Stimulated activated CD8-positive, alpha-beta memory T cell treated with anti-CD3 and anti-CD28 coated beads, Interleukin-15, amount 100 ng/mL, for 4 hours (primary cell): ENCODE results near the gene PRODH.
"Not testable (repeated sequence)": the region's sequence is repeated elsewhere in the genome, so short reads cannot be mapped to it uniquely, and the experiment has no call there.

Experiments used
- DNase-seq, 2 donors: peaks; one replicate each; pipeline ENCODE4 v3.0.0-alpha.2; 2020; ENCODE audit warnings: low read depth in 2 of 2

Gene PRODH

GRCh38 chr22:18935889-18936529 lies at the start of gene PRODH:
TSS of gene PRODH (minus strand) at chr22:18936293. CDS start at chr22:18936287, 6 bp downstream.
- DNase-seq, result no peak

GRCh38 chr22:18985780-18986179 lies 49.7 kb upstream of the PRODH start:
- DNase-seq, result no peak

GRCh38 chr22:18984564-18984963 lies 48.5 kb upstream of the PRODH start:
- DNase-seq, result no peak

GRCh38 chr22:18983120-18983651 lies 47.1 kb upstream of the PRODH start:
- DNase-seq, result no peak

DNA sequence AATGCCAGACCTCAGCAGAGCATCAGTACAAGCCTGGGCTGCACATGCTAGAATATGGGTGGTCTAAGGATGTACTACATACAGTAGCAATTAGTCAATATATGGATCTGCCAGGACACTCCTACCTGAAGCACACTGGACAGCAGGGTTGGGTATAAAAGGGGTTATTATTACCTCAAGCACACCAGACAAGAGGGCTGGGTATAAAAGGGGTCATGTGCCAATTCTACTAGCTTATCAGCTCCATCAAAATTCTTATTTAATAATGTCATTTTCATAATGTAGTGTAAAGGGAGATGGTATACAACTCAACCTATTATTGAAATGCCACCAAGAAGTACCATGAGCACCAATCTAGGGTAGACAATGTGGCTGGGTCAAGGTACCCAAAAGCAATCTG lies 44.7 kb upstream of the PRODH start:
- DNase-seq, result no peak

DNA sequence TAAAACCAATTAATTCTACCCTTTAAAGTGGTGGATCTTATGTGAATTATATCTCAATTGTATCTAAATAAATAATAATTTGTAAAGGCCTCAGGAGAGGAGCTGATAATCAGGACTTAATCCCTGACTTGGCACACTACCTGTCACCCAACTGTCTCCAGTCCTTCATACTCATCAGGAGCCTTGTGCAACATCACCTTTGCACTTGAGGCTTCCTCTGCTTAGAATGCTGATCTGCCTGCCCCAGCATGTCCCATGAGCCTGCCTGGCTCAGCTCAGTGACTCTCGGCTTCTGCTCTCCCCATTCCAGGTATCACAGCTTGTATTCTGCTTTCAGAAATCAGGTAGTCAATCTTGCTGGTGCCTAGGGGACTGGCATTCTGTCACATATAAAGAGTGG lies 43.9 kb upstream of the PRODH start:
- DNase-seq, result no peak

DNA sequence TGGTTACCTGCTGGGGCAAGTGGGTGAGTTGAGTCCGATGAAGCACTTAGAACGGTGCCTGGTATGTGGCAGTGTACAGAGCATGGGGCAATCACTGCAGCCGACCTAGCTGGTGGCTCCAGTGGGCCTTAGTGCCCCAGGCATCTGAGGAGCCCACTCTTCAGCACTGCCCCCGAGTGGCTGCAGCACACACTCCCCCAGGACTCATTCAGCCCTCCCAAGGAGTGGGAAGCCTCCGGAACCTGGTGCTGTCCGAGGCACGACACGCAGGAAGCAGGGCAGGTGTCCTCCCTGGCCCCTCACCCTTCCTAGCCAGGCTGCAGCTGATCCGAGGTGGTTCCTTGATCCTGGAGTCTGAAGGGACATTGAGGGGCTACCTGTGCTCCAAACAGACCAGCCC lies 42.4 kb upstream of the PRODH start:
- no peak for DNase-seq

DNA sequence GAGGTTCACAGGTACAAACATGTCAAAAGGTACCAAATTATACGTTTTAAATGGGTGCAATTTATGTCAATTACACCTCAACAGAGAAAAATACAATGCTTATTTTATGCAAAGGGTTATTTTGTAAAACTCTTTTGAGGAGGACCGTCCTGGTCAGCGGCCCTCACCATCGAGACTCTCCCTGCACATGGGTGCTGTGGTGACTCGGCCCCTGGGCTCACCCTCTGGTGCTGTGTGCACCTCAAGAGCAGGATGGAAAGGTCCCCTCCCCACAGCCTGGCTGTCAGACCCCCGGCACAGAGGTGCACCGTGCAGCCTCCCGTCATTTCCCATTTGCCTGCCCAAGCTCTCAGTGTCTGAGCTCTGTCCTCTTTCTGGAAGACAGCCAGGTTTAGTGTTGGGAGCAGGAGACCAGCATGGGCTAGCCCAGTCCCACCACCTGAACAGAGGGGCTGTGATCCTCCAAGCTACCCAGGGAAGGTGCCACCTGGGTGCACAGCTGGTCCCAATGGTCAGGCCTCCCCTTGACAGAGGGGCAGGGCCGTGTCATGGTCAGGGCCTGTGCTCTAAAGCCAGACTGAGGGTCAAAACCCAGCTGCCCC lies 41.8 kb upstream of the PRODH start:
- DNase-seq, result no peak

DNA sequence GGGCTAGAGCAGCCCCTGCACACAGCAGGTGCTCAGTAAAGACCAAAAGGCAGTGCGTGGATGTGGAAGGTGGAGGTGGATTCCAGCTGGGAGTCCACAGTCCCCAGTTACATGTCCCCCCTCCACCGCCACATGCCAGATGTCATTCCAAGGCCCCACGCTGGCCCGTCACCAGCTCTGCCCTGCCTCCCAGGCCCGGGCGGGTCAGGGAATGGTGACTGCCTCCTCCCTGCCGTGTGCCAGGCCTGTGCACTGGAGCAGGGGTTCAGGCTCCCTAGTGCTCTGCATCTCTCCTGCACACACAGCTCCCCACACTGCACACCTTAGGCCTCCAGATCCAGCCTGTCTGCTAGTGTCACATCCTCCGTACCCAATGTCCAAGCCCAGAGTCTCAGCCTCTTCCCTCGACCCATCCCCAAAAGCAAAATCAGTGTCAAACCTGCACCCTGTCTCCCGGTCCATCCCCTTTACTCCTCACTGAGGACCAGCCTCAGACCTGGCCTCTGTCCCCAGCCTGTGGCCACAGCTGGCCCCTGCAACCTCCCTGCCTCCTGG lies 40.2 kb upstream of the PRODH start:
- DNase-seq, result no peak

DNA sequence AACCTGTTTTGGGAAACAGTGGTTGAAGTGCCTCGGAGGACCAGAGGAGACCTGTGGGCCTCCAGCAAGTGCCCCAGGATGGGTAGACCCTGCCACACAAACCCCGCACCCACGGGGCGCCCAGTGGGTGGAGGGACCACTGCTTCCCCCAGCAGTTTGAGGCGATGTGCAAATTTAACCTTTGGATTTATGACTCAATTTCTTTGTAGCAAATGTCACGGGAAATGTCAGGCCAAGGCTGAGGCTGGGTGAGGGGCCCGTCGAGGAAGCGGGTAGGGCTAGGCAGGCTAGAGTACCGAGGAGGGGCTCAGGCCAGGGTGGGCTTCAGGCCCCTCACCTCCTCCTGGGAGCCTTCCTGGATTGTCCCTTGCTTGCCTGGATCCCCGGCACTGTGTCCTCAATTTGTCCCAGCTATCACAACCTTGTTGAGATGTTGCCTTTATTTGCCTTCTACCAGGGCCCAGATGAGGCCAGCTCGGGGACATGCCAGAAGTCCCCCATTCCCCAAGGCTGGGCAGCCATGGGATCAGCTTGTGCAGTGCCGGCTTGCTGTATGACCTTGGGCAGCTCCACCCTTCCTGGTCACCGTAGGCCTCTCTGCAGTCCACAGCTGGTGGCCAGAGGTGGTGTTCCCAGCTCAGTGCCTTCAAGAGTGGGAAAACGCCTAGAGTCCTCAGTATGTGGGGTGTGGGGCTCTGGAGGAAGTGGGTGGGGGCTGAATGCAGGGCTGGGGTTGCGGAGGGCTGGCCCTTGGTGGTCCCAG lies 39.5 kb upstream of the PRODH start:
- no peak for DNase-seq

DNA sequence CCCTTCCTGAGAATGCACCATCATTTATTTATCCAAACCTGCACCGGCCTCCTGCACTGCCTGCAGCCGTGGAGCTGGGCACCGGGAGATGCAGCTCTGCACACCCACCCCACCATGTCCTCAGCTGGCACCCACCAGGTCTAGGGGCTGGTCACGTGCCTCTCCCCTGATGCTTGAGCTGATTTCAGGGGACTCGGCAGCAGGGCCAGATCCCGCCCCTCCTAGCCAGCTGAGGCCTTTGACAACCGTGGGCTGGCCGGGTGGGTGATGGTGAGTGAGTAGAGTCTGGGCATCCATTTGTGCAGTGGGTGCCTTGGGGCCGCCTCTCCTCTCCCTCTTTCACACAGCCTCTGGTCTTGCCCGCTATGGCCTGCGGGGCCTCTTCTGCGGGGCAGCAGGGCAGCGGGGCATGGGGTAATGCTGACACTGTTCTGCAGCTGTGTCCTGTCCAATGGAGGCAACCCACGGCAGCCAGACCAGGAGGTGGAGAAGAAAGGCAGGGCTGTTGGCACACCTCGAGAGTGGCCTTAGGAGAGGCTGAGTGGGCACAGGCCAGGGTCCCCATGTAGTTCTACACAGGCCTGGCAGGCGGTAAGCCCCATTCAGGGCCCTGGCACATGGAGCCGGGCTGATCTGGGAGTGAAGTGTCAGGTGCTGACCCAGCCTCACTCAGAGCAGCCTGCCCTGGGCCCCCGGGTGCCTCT lies 38.5 kb upstream of the PRODH start:
- DNase-seq, result no peak

GRCh38 chr22:18973264-18974031 lies 37.4 kb upstream of the PRODH start:
- DNase-seq, result no peak

DNA sequence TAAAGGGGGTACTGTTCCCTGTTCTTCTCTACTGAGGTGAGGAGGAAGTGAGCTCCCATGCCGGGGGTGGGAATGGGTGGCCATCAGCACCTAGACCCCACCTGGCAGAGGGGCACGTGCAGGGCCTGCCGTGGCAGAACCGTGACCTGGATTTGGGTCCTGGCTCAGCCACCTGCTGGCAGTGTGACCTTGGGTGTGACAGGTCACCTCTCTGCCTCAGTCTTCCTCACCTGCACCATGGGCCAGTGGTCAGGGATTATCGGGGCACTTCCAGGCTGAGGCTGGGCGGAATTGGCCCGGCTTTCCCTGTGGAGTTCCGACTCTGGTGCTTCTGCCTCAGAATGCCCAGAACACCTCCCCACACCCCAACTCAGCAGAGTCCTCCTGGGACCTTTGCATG lies 36.5 kb upstream of the PRODH start:
- DNase-seq, result not testable (repeated sequence)

DNA sequence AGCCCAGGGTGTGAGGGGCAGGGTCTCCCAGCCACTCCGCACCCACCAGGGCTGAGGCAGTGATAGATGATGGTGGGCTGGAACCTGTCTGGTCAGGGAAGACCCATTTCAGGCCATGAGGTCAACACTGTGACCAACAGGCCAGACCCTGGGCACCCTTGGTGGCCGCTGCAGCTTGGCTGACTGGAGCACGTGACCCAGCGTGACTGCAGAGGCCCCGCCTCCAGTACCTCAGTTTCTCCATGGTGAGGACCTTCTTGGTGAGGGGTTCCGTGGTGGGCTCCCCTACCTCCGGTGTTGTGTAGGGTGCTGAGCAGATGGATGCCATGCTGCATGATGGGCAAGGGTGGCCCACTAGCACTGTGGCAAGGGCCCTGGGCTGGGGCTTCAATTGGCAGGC lies 35.9 kb upstream of the PRODH start:
- not testable (repeated sequence) for DNase-seq

GRCh38 chr22:18971321-18971751 lies 35.2 kb upstream of the PRODH start:
- DNase-seq, result no peak

DNA sequence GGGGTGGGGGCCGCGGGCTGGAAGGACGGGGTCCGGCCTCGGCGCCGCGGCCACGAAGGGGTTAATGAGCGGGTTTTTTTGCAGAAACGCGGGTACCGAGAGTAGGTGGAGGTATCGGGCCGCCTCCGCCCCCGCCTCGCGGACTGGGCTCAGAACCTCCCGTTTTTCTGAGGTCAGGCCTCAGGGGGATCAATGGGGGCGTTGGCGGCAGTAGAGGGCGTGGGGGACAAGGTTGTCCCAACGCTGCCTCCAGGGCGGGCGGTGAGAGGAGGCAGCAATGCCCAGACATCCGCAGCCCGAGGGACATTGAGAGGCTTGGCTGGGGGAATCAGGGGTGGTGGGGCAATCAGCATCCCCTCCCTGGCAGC lies 34.8 kb upstream of the PRODH start:
- DNase-seq, result no peak

DNA sequence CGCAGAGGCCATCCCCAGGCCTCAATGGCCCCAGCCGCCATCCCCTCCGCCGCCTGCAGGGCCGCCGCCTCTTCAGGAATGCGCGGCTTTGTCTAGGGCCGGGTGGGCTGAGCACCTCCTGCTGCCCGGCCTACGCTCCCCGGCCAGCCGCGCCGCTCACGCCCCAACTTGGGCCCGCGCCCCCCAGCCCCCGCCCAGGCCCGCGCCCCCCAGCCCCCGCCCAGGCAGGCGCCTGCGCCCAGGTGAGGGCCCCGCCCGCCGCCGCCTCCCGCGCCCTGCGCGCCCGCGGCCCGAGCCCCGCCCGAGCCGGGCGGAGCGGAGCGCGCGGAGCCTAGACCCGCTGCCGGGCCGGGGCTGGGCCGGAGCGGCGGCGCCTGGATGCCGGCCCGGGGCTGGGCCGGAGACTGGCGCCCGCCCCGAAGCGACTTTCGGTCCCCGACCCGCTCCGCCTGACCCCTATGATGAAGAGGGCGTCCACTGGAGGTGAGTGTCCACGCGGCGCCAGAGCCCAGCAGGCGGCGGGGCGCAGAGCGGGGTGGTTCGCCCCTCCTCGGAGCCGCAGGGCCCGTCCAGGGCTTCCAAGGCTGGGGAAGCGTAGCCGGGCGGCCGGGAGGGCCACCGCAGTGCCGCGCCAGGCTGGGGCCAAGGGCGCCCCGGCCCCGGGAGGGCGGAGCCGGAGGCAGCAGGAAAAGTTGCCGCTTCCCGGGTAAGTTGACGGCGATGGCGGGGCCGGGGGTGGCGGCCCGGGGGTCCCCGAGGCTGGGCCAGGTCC lies 34.3 kb upstream of the PRODH start:
- no peak for DNase-seq

DNA sequence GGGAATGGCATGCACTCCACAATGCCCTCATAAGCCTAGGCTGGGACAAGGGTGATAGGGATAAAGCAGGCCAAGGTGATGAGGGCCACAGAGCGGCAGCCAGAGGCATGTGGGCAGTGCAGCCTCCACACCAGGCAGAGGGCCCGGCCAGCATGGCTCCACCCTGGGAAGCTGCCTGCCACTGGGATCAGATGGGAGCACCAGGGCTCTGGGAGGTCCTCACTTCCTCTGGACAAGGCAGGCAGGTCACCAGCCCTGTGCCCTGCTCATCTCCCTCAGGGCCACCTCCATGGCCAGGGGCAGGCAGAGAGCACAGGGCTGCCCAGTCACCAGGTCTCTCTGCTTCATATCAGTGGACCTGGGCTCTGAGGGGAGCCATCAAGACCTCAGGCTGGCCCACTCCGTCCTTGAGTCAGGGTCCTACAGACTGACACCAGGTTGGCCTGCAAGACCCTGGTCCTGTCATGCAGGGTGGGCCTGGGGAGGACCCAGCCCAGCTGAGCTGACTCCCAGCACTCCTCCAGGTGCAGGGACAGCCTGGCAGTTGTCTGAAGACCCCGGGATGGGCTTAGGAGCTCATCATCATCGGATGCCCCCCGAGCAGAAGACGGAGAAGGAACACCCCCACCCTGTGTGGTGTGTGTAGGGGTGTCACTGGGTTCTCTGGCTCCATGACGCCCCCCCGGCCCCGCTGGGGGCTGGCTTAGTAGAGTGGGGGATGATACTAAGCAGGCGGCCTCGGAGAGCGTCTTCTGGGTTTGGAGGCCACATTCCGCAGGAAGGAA lies 33.3 kb upstream of the PRODH start:
- DNase-seq, result not testable (repeated sequence)

DNA sequence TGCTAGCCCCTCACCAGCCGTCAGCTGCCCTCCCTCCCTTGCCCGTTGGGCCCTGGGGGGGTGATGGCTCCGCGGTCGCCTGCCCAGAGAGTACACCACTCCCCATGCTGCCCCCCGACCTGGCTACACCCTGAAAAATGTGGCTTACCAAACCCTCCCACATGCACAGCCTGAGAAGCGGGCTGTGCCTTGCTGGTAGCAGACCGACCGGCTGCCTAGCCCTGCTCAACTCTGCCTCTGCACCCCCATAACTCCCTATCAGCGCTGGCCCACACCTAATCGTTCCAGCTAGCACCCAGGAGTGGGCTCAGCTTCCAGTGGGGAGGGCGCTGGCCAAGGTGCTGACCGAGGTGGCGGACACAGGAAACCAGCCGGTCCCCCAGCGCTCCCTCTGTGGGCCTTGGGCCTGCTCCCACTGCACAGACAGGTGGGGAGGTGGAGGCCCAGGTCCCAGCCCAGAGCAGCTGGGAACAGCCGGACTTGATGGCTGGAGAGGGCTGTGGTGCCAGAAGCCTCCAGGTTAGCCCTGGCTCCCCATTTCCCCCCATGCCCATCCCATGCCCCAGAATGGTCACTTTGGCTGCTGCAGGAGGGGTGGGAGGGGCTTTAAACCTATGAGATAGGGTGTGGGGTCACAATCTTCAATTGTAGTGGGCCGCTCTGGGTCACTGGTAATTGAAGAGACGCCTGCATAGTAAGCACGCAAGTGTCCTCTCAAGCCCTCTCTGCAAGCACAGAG lies 32.1 kb upstream of the PRODH start:
- no peak for DNase-seq
